ENCODE results near the gene DNAJC17.

Gene DNAJC17

DNA sequence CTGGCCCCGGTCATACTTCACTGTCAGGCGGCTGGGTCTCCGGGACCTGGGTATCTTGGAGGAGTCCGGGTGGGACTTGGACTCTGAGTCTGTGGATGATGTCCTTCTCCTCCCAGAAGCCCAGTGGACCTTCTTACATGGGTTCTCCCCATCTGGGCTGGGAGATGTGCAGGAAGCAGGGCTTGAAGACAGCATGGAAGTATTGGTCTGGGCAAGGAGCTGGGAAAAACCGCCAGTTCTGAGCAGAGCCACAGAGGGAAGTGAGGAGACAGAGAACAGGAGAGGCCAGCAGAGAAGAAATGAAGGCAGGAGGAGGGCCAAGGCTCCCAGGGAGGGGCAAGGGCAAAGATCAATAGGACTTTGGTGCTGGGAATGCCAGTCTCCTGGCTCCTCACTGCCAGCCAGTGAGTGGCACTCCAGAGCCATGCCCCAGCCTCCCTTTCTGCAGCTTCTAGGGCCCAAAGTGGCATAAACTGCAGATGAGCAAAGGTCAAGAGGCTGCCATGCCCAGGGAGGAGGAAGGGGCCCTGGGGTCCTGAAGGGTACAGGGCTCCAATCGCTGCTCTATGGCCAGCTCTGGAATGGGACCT lies 21.3 kb upstream of the DNAJC17 start, which contains the start of gene PPP1R14D:
TSS of gene PPP1R14D (minus strand) at position 262 of the 590 bp plus-strand sequence. CDS start at position 195, 67 bp downstream.
- no peaks in the 10 kb centered on the region for H3K9me3 ChIP-seq (replicated peaks; ENCODE audit: low read length)
- no peak within 1 kb of the TSS for H3K4me3 ChIP-seq (ENCODE audit: low read length)
- no peak within 1 kb of the TSS for H3K9ac ChIP-seq (ENCODE audit: low read depth, low read length)
- H3K27me3 ChIP-seq (ENCODE audit: control insufficient read depth, insufficient read depth, low read length) = peaks cover 34% of the 10 kb centered on the region
- no peak within 1 kb of the TSS for H3K4me2 ChIP-seq (ENCODE audit: low read length)
- no peaks in the 10 kb centered on the region for H3K4me1 ChIP-seq (ENCODE audit: control insufficient read depth, insufficient read depth, low read length)
- no peaks in the 10 kb centered on the region for H3K36me3 ChIP-seq (ENCODE audit: insufficient read depth, low read length)

DNA sequence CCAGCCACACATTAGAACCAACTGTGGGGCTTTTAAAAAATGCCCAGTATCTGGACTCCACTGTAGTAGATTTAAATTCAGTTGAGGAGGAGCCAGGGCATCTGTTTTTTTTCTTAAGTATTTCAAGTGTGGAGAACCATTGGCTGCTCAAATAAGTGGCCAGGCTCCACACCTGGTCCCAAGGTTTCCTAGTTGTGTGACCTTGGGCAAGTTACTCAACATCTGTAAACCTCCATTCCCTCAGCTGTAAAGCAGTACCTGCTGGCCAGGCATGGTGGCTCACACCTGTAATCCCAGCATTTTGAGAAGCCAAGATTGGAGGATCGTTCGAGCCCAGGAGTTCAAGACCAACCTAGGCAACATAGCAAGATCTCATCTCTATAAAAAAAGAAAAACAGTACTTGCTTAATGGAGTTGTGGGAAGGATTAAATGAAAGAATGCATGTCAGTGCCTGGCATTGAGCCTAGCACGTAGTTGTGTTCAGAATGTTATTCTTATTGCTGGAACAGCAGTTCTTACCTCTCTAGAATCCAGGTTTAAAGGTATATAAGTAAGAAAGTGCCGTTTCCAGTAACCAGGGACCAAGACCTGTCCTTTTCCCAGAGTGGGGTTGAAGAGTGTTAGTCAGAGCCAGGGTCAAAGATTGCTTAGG lies 19.3 kb upstream of the DNAJC17 start:
- Histone ChIP-seq H3K4me2 (ENCODE audit: low read length) (no peak overlapping the region), H3K4me1 (ENCODE audit: control insufficient read depth, insufficient read depth, low read length) (no peaks in the 10 kb centered on the region), H3K36me3 (ENCODE audit: insufficient read depth, low read length) (no peaks in the 10 kb centered on the region), H3K9ac (ENCODE audit: low read depth, low read length) (no peak overlapping the region), H3K9me3 (replicated peaks; ENCODE audit: low read length) (no peaks in the 10 kb centered on the region), H3K27me3 (ENCODE audit: control insufficient read depth, insufficient read depth, low read length) (peaks cover 34% of the 10 kb centered on the region), H3K4me3 (ENCODE audit: low read length) (no peak overlapping the region)

DNA sequence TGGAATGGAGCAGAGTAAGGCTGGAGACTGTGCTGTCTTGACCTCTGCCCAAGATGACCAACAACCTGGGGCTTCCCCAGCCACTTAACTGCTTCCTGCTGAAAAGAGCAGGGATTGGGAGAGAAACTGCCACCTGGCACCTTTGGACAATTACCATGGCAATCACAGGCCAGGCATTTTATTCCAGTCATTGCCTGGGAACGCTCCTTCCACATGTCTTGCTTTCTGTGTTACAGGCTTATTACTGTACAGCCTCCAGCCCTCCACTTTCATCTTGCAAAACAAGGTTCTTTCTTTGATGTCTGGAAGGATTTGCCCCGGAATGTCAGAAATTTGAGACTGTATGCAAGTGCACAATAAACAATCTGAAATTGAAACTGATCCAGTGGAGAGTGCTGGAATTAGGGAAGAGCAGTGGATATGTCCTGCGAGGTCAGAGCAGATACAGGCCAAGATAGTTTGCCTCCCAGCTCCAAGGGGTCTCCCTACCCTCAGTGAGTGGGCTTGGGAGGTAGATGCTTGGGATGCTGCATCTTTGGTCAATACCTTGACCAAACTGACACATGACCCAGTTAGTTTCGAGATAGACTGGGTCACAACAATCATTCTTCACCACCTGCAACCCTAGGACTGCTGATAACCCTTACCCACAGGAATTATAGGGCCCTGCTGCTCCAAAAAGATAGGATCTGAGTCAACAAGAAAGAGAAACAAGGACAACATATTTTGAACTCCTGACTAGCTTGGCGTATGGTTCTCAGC lies 18.6 kb upstream of the DNAJC17 start:
- Histone ChIP-seq H3K36me3 (ENCODE audit: insufficient read depth, low read length) (no peaks in the 10 kb centered on the region), H3K4me1 (ENCODE audit: control insufficient read depth, insufficient read depth, low read length) (no peaks in the 10 kb centered on the region), H3K4me2 (ENCODE audit: low read length) (no peak overlapping the region), H3K4me3 (ENCODE audit: low read length) (no peak overlapping the region), H3K9me3 (replicated peaks; ENCODE audit: low read length) (no peaks in the 10 kb centered on the region), H3K9ac (ENCODE audit: low read depth, low read length) (no peak overlapping the region), H3K27me3 (ENCODE audit: control insufficient read depth, insufficient read depth, low read length) (peaks cover 34% of the 10 kb centered on the region)

DNA sequence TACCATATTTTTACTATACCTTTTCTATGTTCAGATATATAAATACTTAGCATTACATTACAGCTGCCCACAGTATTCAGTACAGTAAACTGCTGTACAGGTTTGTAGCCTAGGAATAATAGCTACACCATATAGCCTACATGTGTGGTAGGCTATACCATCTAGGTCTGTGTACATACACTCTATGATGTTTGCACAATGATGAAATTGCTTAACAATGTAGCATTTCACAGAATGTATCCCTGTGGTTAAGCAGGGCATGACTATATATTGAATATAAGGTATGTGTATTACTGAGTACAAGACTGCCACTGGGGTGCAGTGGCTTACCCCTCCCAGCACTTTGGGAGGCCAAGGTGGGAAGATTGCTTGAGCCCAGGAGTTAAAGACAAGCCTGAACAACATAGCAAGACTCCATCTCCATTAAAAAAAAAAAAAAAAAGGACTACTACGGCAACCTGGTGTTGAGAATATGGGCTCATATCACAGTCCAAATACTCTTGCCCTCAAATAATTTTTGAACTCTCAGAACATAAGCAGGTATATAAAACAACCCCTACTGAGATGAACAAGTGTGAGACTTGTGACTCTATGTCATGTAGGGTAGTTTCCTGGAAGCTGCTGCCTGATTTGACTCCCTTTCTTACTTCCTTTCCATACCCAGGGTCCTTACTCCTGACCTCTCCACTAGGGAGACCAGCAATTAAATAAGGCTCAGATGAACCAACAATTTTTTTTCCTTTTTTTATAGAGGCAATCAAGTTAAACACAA lies 16.5 kb upstream of the DNAJC17 start:
- Histone ChIP-seq H3K9ac (ENCODE audit: low read depth, low read length) (no peak overlapping the region), H3K36me3 (ENCODE audit: insufficient read depth, low read length) (no peaks in the 10 kb centered on the region), H3K27me3 (ENCODE audit: control insufficient read depth, insufficient read depth, low read length) (peaks cover 30% of the 10 kb centered on the region), H3K9me3 (replicated peaks; ENCODE audit: low read length) (no peaks in the 10 kb centered on the region), H3K4me2 (ENCODE audit: low read length) (no peak overlapping the region), H3K4me1 (ENCODE audit: control insufficient read depth, insufficient read depth, low read length) (no peaks in the 10 kb centered on the region), H3K4me3 (ENCODE audit: low read length) (no peak overlapping the region)

DNA sequence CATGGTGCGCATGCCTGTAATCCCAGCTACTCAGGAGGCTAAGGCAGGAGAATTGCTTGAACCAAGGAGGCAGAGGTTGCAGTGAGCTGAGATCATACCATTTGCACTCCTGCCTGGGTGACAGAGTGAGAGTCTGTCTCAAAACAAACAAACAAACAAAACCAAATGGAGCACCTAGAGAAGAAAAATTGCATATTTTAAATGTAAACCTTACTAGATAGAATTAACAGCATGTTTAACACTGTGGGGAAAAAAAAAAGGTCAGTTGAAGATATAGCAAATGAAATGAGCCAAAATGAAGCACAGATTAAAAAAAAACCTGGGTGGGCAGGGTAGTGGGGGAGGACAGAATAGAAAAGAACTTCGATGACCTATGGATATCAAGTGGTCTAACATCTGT lies 13.9 kb upstream of the DNAJC17 start:
- no peaks in the 10 kb centered on the region for H3K9me3 ChIP-seq (replicated peaks; ENCODE audit: low read length)
- H3K27me3 ChIP-seq (ENCODE audit: control insufficient read depth, insufficient read depth, low read length) = peaks cover 15% of the 10 kb centered on the region
- H3K36me3 ChIP-seq (ENCODE audit: insufficient read depth, low read length) = no peaks in the 10 kb centered on the region
- H3K4me3 ChIP-seq (ENCODE audit: low read length) = no peak overlapping the region
- no peak overlapping the region for H3K4me2 ChIP-seq (ENCODE audit: low read length)
- no peak overlapping the region for H3K9ac ChIP-seq (ENCODE audit: low read depth, low read length)
- no peaks in the 10 kb centered on the region for H3K4me1 ChIP-seq (ENCODE audit: control insufficient read depth, insufficient read depth, low read length)

DNA sequence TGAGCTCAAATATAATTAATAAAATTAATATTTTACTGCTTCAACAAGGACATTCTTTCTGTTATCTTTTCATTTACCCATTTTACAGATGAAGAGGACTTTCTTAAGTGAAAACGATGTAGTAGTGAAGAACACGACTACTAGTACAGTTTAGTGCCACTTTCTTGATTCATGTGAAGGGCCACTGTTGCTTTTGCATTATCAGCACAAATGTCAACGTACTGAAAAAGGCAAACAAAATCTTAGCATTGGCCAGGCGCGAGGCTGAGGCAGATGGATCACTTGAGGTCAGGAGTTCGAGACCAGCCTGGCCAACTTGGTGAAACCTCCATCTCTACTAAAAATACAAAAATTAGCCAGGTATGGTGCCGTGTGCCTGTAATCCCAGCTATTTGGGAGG lies 11.8 kb upstream of the DNAJC17 start:
- Histone ChIP-seq H3K36me3 (ENCODE audit: insufficient read depth, low read length) (peaks cover 4% of the 10 kb centered on the region), H3K4me2 (ENCODE audit: low read length) (no peak overlapping the region), H3K27me3 (ENCODE audit: control insufficient read depth, insufficient read depth, low read length) (peaks cover 4% of the 10 kb centered on the region), H3K4me3 (ENCODE audit: low read length) (no peak overlapping the region), H3K9ac (ENCODE audit: low read depth, low read length) (no peak overlapping the region), H3K9me3 (replicated peaks; ENCODE audit: low read length) (no peaks in the 10 kb centered on the region), H3K4me1 (ENCODE audit: control insufficient read depth, insufficient read depth, low read length) (no peaks in the 10 kb centered on the region)

DNA sequence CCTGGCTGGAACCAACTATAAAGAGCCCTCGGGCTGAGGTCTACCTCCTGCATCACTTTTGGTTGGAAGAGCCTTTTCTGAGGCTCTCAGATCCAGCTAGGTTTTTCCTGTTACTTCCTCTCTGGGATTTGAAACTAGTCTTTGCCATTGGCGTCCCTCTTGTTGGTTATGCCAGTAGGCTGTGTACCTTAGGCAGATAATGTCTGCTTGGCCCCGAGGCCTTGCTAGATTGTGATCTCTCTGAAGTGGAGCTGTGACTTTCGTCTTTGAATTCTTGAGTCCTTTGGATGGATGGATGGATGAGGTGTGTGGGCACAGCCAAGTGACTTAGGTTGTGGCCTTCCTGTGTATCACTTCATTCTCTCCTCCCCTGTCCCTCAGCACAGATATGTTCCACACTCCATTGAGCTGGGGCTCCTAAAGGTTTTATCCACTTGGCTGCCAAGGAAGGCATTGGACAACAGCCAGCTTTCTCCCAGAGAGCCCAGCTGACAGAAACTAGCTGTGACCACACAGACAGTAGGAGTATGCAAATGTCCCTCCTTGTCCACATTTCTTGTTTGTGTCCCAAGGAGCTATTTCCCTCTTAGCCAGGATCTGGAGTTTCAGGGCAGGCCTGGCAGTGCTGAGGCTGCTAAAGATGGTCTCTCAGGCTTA lies 7.9 kb upstream of the DNAJC17 start:
- no peaks in the 10 kb centered on the region for H3K9me3 ChIP-seq (replicated peaks; ENCODE audit: low read length)
- no peaks in the 10 kb centered on the region for H3K4me1 ChIP-seq (ENCODE audit: control insufficient read depth, insufficient read depth, low read length)
- H3K4me2 ChIP-seq (ENCODE audit: low read length) = no peak overlapping the region
- no peak overlapping the region for H3K4me3 ChIP-seq (ENCODE audit: low read length)
- H3K9ac ChIP-seq (ENCODE audit: low read depth, low read length) = no peak overlapping the region
- peaks cover 26% of the 10 kb centered on the region for H3K36me3 ChIP-seq (ENCODE audit: insufficient read depth, low read length)
- H3K27me3 ChIP-seq (ENCODE audit: control insufficient read depth, insufficient read depth, low read length) = peaks cover 4% of the 10 kb centered on the region

DNA sequence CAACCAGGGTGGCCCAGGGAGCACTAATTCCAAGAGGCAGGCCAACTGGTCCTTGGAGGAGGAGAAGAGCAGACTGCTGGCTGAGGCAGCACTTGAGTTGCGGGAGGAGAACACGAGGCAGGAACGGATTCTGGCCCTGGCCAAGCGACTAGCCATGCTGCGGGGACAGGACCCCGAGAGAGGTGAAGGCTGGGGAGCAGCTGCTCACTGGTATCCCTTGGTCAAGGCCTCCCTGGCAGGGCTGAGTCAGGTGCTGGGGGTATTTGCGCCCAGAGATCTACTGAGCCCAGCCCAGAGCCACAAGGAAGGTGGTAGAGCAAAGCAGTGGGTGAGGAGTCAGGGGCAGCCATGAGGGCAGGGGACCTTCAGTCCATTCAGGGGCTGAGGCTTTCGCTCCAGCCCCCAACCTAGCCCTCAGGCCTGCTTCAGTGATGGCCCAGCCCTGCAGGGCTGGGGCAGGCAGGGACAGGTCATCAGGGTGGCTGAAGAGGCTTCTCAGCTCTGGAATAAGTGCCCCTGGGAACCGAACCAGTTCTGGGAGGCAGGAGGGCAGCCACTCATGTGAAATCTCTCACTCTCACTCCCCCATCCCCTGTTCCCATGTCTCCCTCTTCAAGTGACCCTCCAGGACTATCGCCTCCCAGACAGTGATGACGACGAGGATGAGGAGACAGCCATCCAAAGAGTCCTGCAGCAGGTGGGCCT lies 5.6 kb upstream of the DNAJC17 start:
- no peaks in the 10 kb centered on the region for H3K27me3 ChIP-seq (ENCODE audit: control insufficient read depth, insufficient read depth, low read length)
- H3K4me2 ChIP-seq (ENCODE audit: low read length) = no peak overlapping the region
- H3K36me3 ChIP-seq (ENCODE audit: insufficient read depth, low read length) = peaks cover 26% of the 10 kb centered on the region
- H3K9ac ChIP-seq (ENCODE audit: low read depth, low read length) = no peak overlapping the region
- H3K4me1 ChIP-seq (ENCODE audit: control insufficient read depth, insufficient read depth, low read length) = peaks cover 8% of the 10 kb centered on the region
- H3K4me3 ChIP-seq (ENCODE audit: low read length) = no peak overlapping the region
- H3K9me3 ChIP-seq (replicated peaks; ENCODE audit: low read length) = no peaks in the 10 kb centered on the region

DNA sequence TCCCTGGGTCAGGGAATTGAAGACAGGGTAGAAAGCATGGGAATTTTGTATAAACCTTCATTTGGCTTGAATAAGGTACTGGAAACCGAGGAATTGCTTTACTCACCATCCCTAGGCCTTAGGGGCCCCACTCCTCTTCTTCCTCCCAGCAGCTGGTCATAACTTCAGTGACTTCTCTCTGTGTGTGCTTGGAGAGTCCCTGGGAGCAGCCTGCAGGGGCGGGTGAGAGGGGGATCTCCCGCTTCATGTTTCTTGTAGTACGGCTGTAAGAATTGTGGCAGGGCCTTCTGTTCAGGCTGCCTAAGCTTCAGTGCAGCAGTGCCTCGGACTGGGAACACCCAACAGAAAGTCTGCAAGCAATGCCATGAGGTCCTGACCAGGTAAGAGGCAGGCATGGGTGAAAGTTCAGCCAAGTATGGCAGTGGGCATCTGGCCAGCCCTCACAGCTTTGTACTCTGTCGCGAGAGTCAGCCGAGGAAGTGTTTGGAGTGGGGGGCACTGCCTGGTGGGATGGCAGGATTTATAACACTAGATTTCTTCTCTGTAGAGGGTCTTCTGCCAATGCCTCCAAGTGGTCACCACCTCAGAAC lies 1.7 kb upstream of the DNAJC17 start:
- H3K9ac ChIP-seq (ENCODE audit: low read depth, low read length) = no peak overlapping the region
- no peaks in the 10 kb centered on the region for H3K9me3 ChIP-seq (replicated peaks; ENCODE audit: low read length)
- no peaks in the 10 kb centered on the region for H3K27me3 ChIP-seq (ENCODE audit: control insufficient read depth, insufficient read depth, low read length)
- peak overlapping the region; percentile 87 for H3K4me3 ChIP-seq (ENCODE audit: low read length)
- peaks cover 16% of the 10 kb centered on the region for H3K4me1 ChIP-seq (ENCODE audit: control insufficient read depth, insufficient read depth, low read length)
- H3K4me2 ChIP-seq (ENCODE audit: low read length) = peak overlapping the region; percentile 82
- peaks cover 21% of the 10 kb centered on the region for H3K36me3 ChIP-seq (ENCODE audit: insufficient read depth, low read length)

DNA sequence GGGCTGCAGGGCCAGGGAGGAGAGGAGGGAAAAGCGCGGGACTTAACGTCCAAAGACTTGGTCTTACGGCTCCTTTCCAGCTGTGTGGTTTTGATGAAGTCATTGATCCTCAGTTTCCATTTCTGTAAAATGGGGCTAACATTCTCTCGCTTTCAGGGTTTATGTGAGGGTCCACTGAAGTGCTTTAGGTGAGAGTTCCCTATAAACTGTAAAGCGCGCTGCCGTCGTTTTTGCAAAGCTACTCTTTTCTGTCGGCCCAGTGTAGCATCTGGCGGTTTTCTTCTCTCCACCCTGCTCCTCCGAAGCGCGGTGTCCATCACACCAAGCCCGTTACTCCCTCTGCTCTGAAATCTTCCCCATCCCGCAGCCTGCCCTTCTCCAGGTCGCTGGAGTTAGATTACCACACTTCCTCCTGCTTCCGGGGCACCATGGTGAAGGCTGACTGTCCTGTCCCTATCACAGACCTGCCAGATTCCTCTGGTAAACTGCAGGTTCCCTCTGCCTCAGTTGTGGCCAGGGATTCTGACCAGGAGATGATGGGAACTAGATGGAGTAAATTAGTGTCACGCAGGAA lies 702 bp upstream of the DNAJC17 start:
- H3K4me2 ChIP-seq (ENCODE audit: low read length) = peak overlapping the region; percentile 82
- no peaks in the 10 kb centered on the region for H3K9me3 ChIP-seq (replicated peaks; ENCODE audit: low read length)
- H3K4me3 ChIP-seq (ENCODE audit: low read length) = peak overlapping the region; percentile 87
- H3K4me1 ChIP-seq (ENCODE audit: control insufficient read depth, insufficient read depth, low read length) = peaks cover 16% of the 10 kb centered on the region
- H3K9ac ChIP-seq (ENCODE audit: low read depth, low read length) = peak overlapping the region; percentile 93
- H3K27me3 ChIP-seq (ENCODE audit: control insufficient read depth, insufficient read depth, low read length) = no peaks in the 10 kb centered on the region
- peaks cover 21% of the 10 kb centered on the region for H3K36me3 ChIP-seq (ENCODE audit: insufficient read depth, low read length)

All from skeletal muscle satellite cell (primary cell).